ENCODE results near the gene LRP1B.

Gene LRP1B

DNA sequence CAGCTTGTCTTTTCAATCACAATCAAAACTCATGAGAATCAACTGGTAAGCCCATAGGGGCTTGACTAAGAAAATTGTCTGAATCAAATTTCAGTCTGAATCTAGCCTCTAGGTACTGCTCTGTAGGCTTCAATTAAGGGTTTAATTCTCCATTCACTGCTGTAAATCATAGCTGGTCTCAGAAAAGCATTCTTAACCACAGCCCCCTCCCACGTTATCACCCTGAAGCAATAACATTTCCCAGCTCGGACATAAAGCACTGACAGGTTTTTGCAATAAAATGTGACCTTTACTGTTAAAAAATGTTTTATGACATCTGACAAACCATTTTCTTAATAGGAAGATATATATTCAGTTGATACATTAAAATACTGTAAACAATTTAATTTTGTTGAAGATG lies 55.0 kb downstream of the LRP1B start:
- TF ChIP-seq, protein P1, sequence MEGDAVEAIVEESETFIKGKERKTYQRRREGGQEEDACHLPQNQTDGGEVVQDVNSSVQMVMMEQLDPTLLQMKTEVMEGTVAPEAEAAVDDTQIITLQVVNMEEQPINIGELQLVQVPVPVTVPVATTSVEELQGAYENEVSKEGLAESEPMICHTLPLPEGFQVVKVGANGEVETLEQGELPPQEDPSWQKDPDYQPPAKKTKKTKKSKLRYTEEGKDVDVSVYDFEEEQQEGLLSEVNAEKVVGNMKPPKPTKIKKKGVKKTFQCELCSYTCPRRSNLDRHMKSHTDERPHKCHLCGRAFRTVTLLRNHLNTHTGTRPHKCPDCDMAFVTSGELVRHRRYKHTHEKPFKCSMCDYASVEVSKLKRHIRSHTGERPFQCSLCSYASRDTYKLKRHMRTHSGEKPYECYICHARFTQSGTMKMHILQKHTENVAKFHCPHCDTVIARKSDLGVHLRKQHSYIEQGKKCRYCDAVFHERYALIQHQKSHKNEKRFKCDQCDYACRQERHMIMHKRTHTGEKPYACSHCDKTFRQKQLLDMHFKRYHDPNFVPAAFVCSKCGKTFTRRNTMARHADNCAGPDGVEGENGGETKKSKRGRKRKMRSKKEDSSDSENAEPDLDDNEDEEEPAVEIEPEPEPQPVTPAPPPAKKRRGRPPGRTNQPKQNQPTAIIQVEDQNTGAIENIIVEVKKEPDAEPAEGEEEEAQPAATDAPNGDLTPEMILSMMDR (IDR thresholded peaks at IDR 0.05; ENCODE audit: low read depth, low read length, missing control alignments): no peak
- no peak for DNase-seq (ENCODE audit: extremely low read depth, low read depth)
- H3K4me3 ChIP-seq (replicated peaks; ENCODE audit: low read depth, low read length): no peak overlapping the region

DNA sequence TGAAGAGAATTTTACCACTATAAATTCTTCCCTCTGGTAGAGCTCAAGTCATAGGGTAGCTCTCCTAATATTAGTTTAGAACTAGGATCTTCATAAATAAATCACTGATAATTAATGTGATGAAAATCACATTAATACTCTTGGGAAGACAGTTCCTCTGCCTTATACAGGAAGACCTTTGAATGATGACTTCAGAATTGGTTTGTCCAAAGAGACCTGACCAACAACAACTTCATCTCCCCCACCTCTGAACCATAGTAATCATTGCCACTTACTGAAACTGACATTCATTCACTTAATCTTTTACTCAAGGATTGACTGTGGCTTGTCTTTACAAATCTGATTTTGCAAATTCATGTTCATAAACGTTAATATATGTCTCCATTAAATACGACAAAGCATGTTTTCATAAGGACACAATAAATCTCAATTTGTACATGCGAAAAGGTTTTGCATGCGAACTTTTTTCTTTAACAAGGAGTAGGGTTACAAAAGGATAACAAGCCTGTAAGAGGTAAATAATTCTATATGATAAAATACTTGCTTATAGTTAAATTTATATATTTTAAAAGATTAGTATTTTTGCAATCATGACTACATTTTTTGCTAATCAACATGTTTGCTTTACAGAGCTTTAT lies 61.4 kb downstream of the LRP1B start:
- H3K4me3 ChIP-seq (replicated peaks; ENCODE audit: low read depth, low read length): no peak overlapping the region
- TF ChIP-seq, protein P1 (IDR thresholded peaks at IDR 0.05; ENCODE audit: low read depth, low read length, missing control alignments): no peak
- DNase-seq (ENCODE audit: extremely low read depth, low read depth): no peak

DNA sequence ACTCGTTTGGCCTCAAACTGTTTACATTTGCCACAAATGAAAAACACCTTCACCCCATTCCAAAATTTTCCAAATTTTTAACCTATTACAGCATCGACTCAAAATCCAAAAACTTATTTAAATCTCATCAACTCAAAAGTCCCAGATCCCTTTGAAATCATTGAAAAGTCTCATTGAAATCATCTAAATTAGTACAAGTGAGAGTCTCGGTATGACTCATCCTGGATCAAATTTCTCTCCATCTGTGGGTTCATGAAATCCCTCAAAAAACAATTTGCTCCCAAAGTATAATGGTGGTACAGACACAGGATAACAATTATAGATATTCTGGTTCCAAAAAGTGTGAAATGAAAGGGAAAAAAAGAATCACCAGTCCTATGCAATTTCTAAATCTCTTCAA lies 65.1 kb downstream of the LRP1B start:
- TF ChIP-seq, protein P1 (IDR thresholded peaks at IDR 0.05; ENCODE audit: low read depth, low read length, missing control alignments): no peak
- H3K4me3 ChIP-seq (replicated peaks; ENCODE audit: low read depth, low read length): no peak overlapping the region
- DNase-seq (ENCODE audit: extremely low read depth, low read depth): no peak

DNA sequence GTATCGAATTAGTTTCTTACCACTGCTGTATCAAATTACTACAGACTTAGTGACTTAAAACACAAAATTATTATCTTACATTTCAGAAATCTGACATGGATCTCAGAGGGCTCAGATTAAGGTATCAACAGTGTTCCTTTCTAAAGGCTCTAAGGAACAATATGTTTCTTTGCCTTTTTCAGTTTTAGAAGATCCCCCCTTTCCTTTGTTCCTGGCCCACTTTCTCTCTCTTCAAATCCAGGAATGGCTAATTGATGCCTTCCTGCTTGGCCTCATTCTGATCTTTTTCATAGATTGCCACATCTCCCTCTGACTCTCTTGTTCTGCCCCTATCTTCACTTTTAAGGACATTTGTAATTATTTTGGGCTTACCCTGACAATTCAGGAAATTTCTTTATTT lies 65.7 kb downstream of the LRP1B start:
- no peak for DNase-seq (ENCODE audit: extremely low read depth, low read depth)
- TF ChIP-seq, protein P1 (IDR thresholded peaks at IDR 0.05; ENCODE audit: low read depth, low read length, missing control alignments): no peak
- H3K4me3 ChIP-seq (replicated peaks; ENCODE audit: low read depth, low read length): no peak overlapping the region

DNA sequence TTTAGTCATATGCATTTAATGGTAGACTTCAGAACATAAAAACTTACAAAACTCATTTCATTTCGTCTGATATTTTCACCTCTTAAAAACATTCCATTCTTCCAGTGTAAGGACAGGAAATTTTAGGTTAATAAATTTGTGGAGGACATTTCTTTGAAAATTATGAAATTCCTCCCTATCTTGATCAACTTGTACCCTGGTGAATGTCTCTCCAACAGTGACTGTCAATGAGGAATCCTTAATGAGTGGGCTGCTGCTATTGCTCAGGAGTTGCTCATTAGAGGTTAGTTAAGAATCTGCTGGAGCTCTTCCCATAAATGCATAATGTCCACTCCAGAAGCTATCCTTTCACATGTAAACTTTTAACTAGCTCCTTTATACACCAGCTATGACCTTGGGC lies 69.1 kb downstream of the LRP1B start:
- DNase-seq (ENCODE audit: extremely low read depth, low read depth): no peak
- TF ChIP-seq, protein P1 (IDR thresholded peaks at IDR 0.05; ENCODE audit: low read depth, low read length, missing control alignments): no peak
- H3K4me3 ChIP-seq (replicated peaks; ENCODE audit: low read depth, low read length): no peak overlapping the region

DNA sequence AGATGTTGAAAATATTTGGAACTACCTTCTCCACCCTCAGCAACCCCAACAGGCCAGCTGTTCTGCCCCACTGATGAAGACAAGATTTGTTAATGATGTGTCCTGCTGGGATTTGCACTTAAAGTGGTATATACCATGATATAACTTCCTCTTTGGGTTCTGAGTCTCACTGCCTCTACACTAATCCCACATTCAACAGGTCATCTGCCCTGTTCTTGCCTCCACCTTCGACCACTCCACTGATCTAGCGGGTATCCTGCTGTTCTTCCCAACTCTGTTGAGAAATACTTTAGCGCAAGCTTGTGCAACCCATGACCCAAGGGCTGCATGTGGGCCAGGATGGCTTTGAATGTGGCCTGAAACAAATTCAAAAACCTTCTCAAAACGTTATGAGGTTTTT lies 72.7 kb downstream of the LRP1B start:
- H3K4me3 ChIP-seq (replicated peaks; ENCODE audit: low read depth, low read length): no peak overlapping the region
- DNase-seq (ENCODE audit: extremely low read depth, low read depth): no peak
- TF ChIP-seq, protein P1 (IDR thresholded peaks at IDR 0.05; ENCODE audit: low read depth, low read length, missing control alignments): no peak

DNA sequence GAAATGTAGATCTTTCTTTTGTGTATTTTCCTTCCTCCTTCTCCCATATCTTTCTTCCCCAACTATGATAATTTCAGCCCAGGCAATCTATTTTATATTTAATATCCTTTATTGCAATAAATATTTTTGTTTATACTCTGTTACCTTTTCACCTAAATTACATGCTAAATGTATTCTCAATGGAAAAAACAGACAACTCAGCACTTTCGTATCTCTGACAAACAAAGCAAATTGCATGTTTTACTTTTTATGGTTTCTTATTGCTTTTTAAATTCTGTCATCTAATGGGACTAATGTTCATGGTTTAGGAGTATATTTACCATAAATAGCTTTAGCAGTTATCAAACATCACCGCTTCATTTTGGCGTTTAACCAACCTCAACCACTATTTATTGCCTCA lies 74.0 kb downstream of the LRP1B start:
- TF ChIP-seq, protein P1 (IDR thresholded peaks at IDR 0.05; ENCODE audit: low read depth, low read length, missing control alignments): no peak
- no peak overlapping the region for H3K4me3 ChIP-seq (replicated peaks; ENCODE audit: low read depth, low read length)
- no peak for DNase-seq (ENCODE audit: extremely low read depth, low read depth)
